ENCODE data around the gene GAB1.

GAB1 gene

GRCh38 chr4:143336781-143337599 lies at the start of gene GAB1:
Gene GAB1, plus strand, starts transcription at chr4:143336876. Its CDS starts 313 bp downstream, at chr4:143337189.
- peak in 1 of 4 experiments; percentile 2 for DNase-seq

GRCh38 chr4:143287572-143287923 lies 49.1 kb upstream of the GAB1 start:
- no peak for DNase-seq

GRCh38 chr4:143288171-143288570 lies 48.5 kb upstream of the GAB1 start:
- DNase-seq: no peak

GRCh38 chr4:143289370-143289769 lies 47.3 kb upstream of the GAB1 start:
- no peak for DNase-seq

GRCh38 chr4:143291314-143291713 lies 45.4 kb upstream of the GAB1 start:
- no peak for DNase-seq

- DNase-seq: no peak
These were observed 43.8 kb upstream of the GAB1 start for GRCh38 chr4:143292858-143293257.

- DNase-seq: no peak
These were observed 42.4 kb upstream of the GAB1 start for GRCh38 chr4:143294310-143294709.

GRCh38 chr4:143294710-143295275 lies 41.9 kb upstream of the GAB1 start:
- DNase-seq: no peak

- no peak for DNase-seq
These were observed 40.1 kb upstream of the GAB1 start for GRCh38 chr4:143296397-143297067.

- no peak for DNase-seq
These were observed 35.8 kb upstream of the GAB1 start for GRCh38 chr4:143300860-143301259.

GRCh38 chr4:143302536-143302935 lies 34.1 kb upstream of the GAB1 start:
- no peak for DNase-seq

GRCh38 chr4:143306788-143307187 lies 29.9 kb upstream of the GAB1 start:
- DNase-seq: no peak

GRCh38 chr4:143307531-143307930 lies 29.1 kb upstream of the GAB1 start:
- no peak for DNase-seq

GRCh38 chr4:143308377-143308776 lies 28.3 kb upstream of the GAB1 start:
- DNase-seq: no peak

- no peak for DNase-seq
These were observed 24.8 kb upstream of the GAB1 start for GRCh38 chr4:143311924-143312323.

GRCh38 chr4:143313521-143313920 lies 23.2 kb upstream of the GAB1 start:
- no peak for DNase-seq

GRCh38 chr4:143313996-143314395 lies 22.7 kb upstream of the GAB1 start:
- no peak for DNase-seq

- no peak for DNase-seq
These were observed 16.6 kb upstream of the GAB1 start for GRCh38 chr4:143320113-143320512.

GRCh38 chr4:143326735-143327134 lies 9.9 kb upstream of the GAB1 start:
- DNase-seq: no peak

GRCh38 chr4:143329985-143330384 lies 6.7 kb upstream of the GAB1 start:
- DNase-seq: no peak

- DNase-seq: peak in 2 of 4 experiments; percentile 6 to 17
These were observed 496 bp upstream of the GAB1 start for GRCh38 chr4:143335979-143336780.

- DNase-seq: no peak
These were observed 1.1 kb downstream of the GAB1 start for GRCh38 chr4:143337600-143338287.

GRCh38 chr4:143338313-143338712 lies 1.6 kb downstream of the GAB1 start:
- no peak for DNase-seq

All from activated CD4-positive, CD25-positive, alpha-beta regulatory T cell (primary cell).